ENCODE measurements around the gene EXOSC10. TPM values are rescaled to one million over a fixed set of nuclear protein-coding genes. Genes with fewer than 3 reads are reported as not detected.

EXOSC10 gene
- total and polyA plus RNA-seq, 10 donors, result 27.5 to 66.3 (median 55.4) TPM

DNA sequence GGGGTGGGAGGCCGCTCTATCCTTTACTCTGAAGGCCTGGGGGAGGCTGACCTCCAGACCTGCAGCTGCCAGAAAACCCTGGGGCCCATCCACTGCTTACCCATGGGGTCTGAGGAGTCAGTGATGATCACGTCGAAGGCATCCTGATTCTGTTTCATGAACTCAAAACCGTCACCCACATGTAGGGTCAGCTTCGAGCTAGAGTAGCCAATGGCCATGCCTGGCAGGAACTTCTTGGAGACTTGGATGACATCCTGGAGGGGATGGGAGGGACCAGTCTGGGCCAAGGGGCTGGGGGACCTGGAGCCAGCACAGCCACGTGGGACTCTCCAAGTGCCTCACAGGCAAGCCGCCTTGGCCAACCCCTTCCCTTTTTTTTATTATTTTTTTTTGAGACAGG, 43.2 kb downstream of the EXOSC10 start:
- no peak for DNase-seq
- intact Hi-C loops (cut with DNase I; ENCODE audit: low total_unique reads), result no loop called here
- no peak for TF ChIP-seq CTCF (IDR thresholded peaks at IDR 0.05 in 8 of 11, conservative IDR thresholded peaks at IDR 0.05 in 3 of 11)
- no peak for TF ChIP-seq POLR2AphosphoS5 (IDR thresholded peaks at IDR 0.05)
- TF ChIP-seq POLR2A (IDR thresholded peaks at IDR 0.05), result no peak
- peaks cover 0 to 48% (median 30%) of the 10 kb centered on the region in 6 donors for H3K36me3 ChIP-seq
- H3K27me3 ChIP-seq (replicated peaks in 1 of 7), result no peaks in the 10 kb centered on the region
- H3K4me1 ChIP-seq, result peaks cover 14 to 52% (median 33%) of the 10 kb centered on the region in 6 donors
- no peak overlapping the region for H3K27ac ChIP-seq
- no peak overlapping the region for H3K4me3 ChIP-seq
- no peaks in the 10 kb centered on the region for H3K9me3 ChIP-seq
- 91 to 99% (median 94%) methylated on average over 7 of the region's 7 CpGs for WGBS, 5 donors

DNA sequence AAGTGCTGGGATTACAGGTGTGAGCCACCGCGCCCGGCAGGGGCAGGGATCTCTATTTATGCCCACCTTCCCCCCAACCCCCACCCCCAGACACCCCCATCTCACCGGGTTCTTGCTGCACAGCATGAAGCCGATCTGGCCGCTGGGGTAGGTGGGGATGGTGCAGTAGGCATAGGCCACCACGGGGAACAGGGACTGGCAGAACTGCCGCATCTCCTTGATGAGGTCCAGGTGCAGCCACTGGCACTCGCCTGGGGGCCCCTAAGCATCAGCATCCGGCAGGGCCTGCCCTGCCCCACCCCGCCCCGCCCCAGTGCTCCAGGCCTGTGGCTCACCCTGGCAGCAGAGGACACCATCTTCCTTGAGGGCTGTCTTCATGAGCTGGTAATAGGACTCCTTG, 44.0 kb downstream of the EXOSC10 start:
- Histone ChIP-seq H3K27ac (no peak overlapping the region), H3K4me3 (no peak overlapping the region), H3K4me1 (peaks cover 8 to 45% (median 24%) of the 10 kb centered on the region in 6 donors), H3K36me3 (peaks cover 0 to 48% (median 30%) of the 10 kb centered on the region in 6 donors), H3K9me3 (no peaks in the 10 kb centered on the region), H3K27me3 (replicated peaks in 1 of 7) (no peaks in the 10 kb centered on the region)
- WGBS, 5 donors, result 90 to 100% (median 95%) methylated on average over 8 to 12 of the region's 12 CpGs
- DNase-seq, result no peak
- intact Hi-C loops (cut with DNase I; ENCODE audit: low total_unique reads), result no loop called here
- no peak for TF ChIP-seq POLR2A (IDR thresholded peaks at IDR 0.05)

DNA sequence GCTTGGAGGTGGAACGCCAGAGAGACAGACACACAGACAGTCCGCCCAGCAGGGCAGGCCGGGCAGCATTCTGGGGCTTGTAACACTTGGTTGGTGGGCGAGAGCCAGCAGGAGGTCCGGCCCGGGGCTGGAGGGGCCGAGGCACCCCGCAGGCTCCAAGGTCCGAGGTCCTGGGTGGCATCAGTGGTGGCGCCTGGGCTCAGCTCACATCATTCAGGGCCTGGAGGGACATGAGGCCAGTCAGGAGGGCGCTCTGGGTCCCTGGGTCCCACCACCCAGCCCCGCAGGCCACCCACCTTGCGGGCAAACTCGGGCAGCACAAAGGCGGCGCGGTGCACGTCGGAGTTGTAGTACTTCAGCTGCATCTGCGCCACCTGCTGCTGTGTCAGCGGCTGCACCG, 45.0 kb downstream of the EXOSC10 start:
- no peaks in the 10 kb centered on the region for H3K27me3 ChIP-seq (replicated peaks in 1 of 7)
- intact Hi-C loops (cut with DNase I; ENCODE audit: low total_unique reads), result no loop called here
- peaks cover 0 to 48% (median 30%) of the 10 kb centered on the region in 6 donors for H3K36me3 ChIP-seq
- DNase-seq, result no peak
- H3K27ac ChIP-seq, result no peak overlapping the region
- WGBS, 5 donors, result 91 to 96% (median 95%) methylated on average over 16 to 22 of the region's 22 CpGs
- H3K4me1 ChIP-seq, result peaks cover 7 to 40% (median 19%) of the 10 kb centered on the region in 6 donors
- TF ChIP-seq POLR2A (IDR thresholded peaks at IDR 0.05) (no peak), POLR2AphosphoS5 (IDR thresholded peaks at IDR 0.05) (peak in 1 of 3 donors; percentile 34)
- H3K4me3 ChIP-seq, result no peak overlapping the region
- H3K9me3 ChIP-seq, result no peaks in the 10 kb centered on the region

- TF ChIP-seq POLR2AphosphoS5 (IDR thresholded peaks at IDR 0.05) (no peak), POLR2A (IDR thresholded peaks at IDR 0.05) (no peak), CTCF (IDR thresholded peaks at IDR 0.05 in 8 of 11, conservative IDR thresholded peaks at IDR 0.05 in 3 of 11) (no peak)
- intact Hi-C loops (cut with DNase I; ENCODE audit: low total_unique reads), result no loop called here
- DNase-seq, result no peak
Measured at GRCh38 chr1:11054181-11054580, 45.5 kb downstream of the EXOSC10 start.

DNA sequence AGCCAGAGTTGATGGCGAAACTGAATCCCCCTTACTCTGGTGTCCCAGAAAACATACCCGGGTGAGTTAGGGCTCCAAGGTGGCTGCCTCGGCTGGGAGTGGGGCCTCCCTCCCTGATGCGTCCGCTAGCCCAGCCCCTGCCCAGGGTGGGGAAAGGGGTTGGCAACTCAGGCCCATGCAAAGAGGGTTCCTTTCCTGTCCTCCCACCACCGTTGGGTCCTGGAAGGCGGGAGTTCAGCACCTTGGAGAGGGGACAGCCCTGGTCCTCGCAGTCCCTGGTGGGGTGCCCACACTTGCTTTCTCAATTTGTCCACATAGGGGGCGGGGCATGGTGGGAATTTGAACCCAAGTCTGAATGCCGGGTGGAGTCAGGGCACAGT, 45.9 kb downstream of the EXOSC10 start:
- no peaks in the 10 kb centered on the region for H3K27me3 ChIP-seq (replicated peaks in 1 of 7)
- peaks cover 2 to 31% (median 11%) of the 10 kb centered on the region in 6 donors for H3K4me1 ChIP-seq
- no peak overlapping the region for H3K4me3 ChIP-seq
- 66 to 77% (median 70%) methylated on average over 10 of the region's 10 CpGs for WGBS, 5 donors
- H3K36me3 ChIP-seq, result peaks cover 0 to 48% (median 30%) of the 10 kb centered on the region in 6 donors
- H3K27ac ChIP-seq, result no peak overlapping the region
- intact Hi-C loops (cut with DNase I; ENCODE audit: low total_unique reads), result no loop called here
- no peak for TF ChIP-seq POLR2AphosphoS5 (IDR thresholded peaks at IDR 0.05)
- no peak for TF ChIP-seq POLR2A (IDR thresholded peaks at IDR 0.05)
- no peak for TF ChIP-seq CTCF (IDR thresholded peaks at IDR 0.05 in 8 of 11, conservative IDR thresholded peaks at IDR 0.05 in 3 of 11)
- no peak for DNase-seq
- H3K9me3 ChIP-seq, result no peaks in the 10 kb centered on the region

More at GRCh38 chr1:11054181-11054580, 45.5 kb downstream of the EXOSC10 start:
- H3K36me3 ChIP-seq, result peaks cover 0 to 48% (median 30%) of the 10 kb centered on the region in 6 donors
- peaks cover 6 to 35% (median 15%) of the 10 kb centered on the region in 6 donors for H3K4me1 ChIP-seq
- WGBS, 5 donors, result 90 to 94% (median 93%) methylated on average over 2 to 7 of the region's 7 CpGs
- no peak overlapping the region for H3K27ac ChIP-seq
- no peaks in the 10 kb centered on the region for H3K9me3 ChIP-seq
- H3K27me3 ChIP-seq (replicated peaks in 1 of 7), result no peaks in the 10 kb centered on the region
- no peak overlapping the region for H3K4me3 ChIP-seq

All from spleen (tissue), 11 donors.